Prostate gland (tissue), 2 donors: ENCODE data around the gene TMEM234. TPM values are rescaled to one million over a fixed set of nuclear protein-coding genes. Genes with fewer than 3 reads are reported as not detected.

Experiments used
- DNase-seq: peaks from one replicate; pipeline ENCODE4 v3.0.0-alpha.2; 2019; ENCODE audit warnings: low spot score
- H3K27ac ChIP-seq, 2 donors: fragments of 200-600 bp; sonication (generic); 2 replicates each; pipeline ENCODE4 v1.5.1; 2017 to 2019
- H3K27me3 ChIP-seq: fragments of 200-600 bp; sonication (generic); replicated peaks from 2 replicates; pipeline ENCODE4 v1.5.1; 2019; ENCODE audit not compliant: insufficient read depth
- H3K36me3 ChIP-seq, 2 donors: fragments of 200-600 bp; sonication (generic); 1 replicate in 1 of 2; 2 replicates in 1 of 2; pipeline versions ENCODE4 v1.5.1 to v1.8.1; 2017 to 2019
- H3K4me1 ChIP-seq: fragments of 200-600 bp; sonication (generic); replicated peaks from 2 replicates; pipeline ENCODE4 v1.5.1; 2019
- H3K4me3 ChIP-seq, 2 donors: fragments of 200-600 bp; sonication (generic); 2 replicates each; pipeline ENCODE4 v1.5.1; 2017 to 2019
- H3K9me3 ChIP-seq: fragments of 200-600 bp; sonication (generic); 2 replicates; pipeline ENCODE4 v1.5.1; 2017
- CTCF ChIP-seq, 4 experiments: fragments of 200-600 bp in 2 of 4; fragments of 450-650 bp in 2 of 4; sonication (generic) in 2 of 4; IDR thresholded peaks; 1 replicate in 3 of 4; 2 replicates in 1 of 4; pipeline ENCODE4 v1.5.1; 2016 to 2019; ENCODE audit warnings: antibody characterized with exemption in 4 of 4, mild to moderate bottlenecking in 2 of 4, moderate library complexity in 2 of 4
- POLR2A ChIP-seq: fragments of 450-650 bp; IDR thresholded peaks from one replicate; pipeline ENCODE4 v1.6.1; 2016; ENCODE audit warnings: antibody characterized with exemption, mild to moderate bottlenecking
- POLR2AphosphoS5 ChIP-seq: sonication (generic); formaldehyde crosslinking; IDR thresholded peaks from one replicate; pipeline ENCODE4 v1.6.1; 2017; ENCODE audit warnings: antibody characterized with exemption
- WGBS: methylation state at CpG from one replicate; pipeline ENCODE4 v1.1.5; 2018; 5-methylcytosine and 5-hydroxymethylcytosine counted together
- intact Hi-C: fragments of 100-400 bp; cut with DNase I; formaldehyde crosslinking; loops from one replicate; pipeline ENCODE4 v1.14.2; 2022
- total RNA-seq, 2 donors: library from RNA; depleted of rRNA; stranded (reverse); fragments of >200 nt; gene quantifications; one replicate each; pipeline ENCODE4 v1.1.0, GENCODE V29; 2016

Gene TMEM234
- total RNA-seq, 2 donors from 2014 or later, result 17.9 to 31.7 TPM

- no peaks in the 10 kb centered on the region for H3K36me3 ChIP-seq
- no peaks in the 10 kb centered on the region for H3K9me3 ChIP-seq
- no peak overlapping the region for H3K4me3 ChIP-seq
- intact Hi-C loops, result no loop called here
- 30% methylated on average over 4 of the region's 4 CpGs for WGBS
- no peak for DNase-seq
- TF ChIP-seq POLR2A, result no peak
- no peak for TF ChIP-seq CTCF (IDR thresholded peaks at IDR 0.05)
- TF ChIP-seq POLR2AphosphoS5, result no peak
- H3K27me3 ChIP-seq, result no peaks in the 10 kb centered on the region
- H3K27ac ChIP-seq, result peak overlapping the region in 1 of 2 donors; percentile 81
- no peaks in the 10 kb centered on the region for H3K4me1 ChIP-seq
Observed at GRCh38 chr1:32239337-32239736, 17.2 kb upstream of the TMEM234 start.

- intact Hi-C loops, result no loop called here
- no peak overlapping the region for H3K27ac ChIP-seq
- peaks cover 3 to 9% of the 10 kb centered on the region in 2 donors for H3K36me3 ChIP-seq
- H3K4me1 ChIP-seq, result no peaks in the 10 kb centered on the region
- WGBS, result 78% methylated on average over 7 of the region's 7 CpGs
- DNase-seq, result no peak
- no peak overlapping the region for H3K4me3 ChIP-seq
- H3K9me3 ChIP-seq, result no peaks in the 10 kb centered on the region
- TF ChIP-seq POLR2AphosphoS5 (no peak), POLR2A (no peak), CTCF (IDR thresholded peaks at IDR 0.05) (no peak)
- H3K27me3 ChIP-seq, result no peaks in the 10 kb centered on the region
Observed at GRCh38 chr1:32234792-32235191, 12.6 kb upstream of the TMEM234 start.

DNA sequence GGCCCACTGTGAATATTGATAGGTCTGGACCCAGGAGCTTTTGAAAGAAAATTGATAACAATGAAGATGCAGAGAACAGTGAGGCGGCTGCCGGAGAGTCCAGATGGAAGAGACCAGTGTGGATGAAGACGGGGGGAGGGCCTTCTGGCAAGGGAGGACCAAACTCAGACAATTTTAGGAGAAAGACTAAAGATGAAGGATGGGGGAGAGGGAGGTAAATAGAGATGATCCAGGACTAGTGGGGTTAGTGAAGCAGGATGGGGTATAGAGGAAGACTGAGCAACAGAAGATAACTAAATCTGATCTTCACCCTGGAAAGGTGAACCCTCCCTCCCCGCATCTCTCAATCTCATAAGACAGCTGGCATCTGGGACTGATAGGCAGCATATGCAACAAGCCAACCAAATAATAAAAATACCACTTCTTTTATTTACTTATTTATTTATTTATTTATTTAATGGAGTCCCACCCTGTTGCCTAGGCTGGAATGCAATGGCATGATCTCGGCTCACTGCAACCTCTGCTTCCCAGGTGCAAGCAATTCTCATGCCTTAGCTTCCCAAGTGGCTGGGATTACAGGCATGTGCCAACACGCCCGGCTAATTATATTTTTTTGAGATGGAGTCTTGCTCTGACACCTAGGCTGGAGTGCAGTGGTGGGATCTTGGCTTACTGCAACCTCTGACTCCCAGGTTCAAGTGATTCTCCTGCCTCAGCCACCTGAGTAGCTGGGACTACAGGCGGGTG lies 10.6 kb upstream of the TMEM234 start:
- 82% methylated on average over 8 of the region's 8 CpGs for WGBS
- Histone ChIP-seq H3K4me3 (no peak overlapping the region), H3K27ac (no peak overlapping the region), H3K4me1 (no peaks in the 10 kb centered on the region), H3K27me3 (no peaks in the 10 kb centered on the region), H3K9me3 (no peaks in the 10 kb centered on the region), H3K36me3 (peaks cover 3 to 14% of the 10 kb centered on the region in 2 donors)
- DNase-seq, result no peak
- intact Hi-C loops, result no loop called here
- no peak for TF ChIP-seq POLR2AphosphoS5
- TF ChIP-seq CTCF (IDR thresholded peaks at IDR 0.05), result no peak
- no peak for TF ChIP-seq POLR2A

DNA sequence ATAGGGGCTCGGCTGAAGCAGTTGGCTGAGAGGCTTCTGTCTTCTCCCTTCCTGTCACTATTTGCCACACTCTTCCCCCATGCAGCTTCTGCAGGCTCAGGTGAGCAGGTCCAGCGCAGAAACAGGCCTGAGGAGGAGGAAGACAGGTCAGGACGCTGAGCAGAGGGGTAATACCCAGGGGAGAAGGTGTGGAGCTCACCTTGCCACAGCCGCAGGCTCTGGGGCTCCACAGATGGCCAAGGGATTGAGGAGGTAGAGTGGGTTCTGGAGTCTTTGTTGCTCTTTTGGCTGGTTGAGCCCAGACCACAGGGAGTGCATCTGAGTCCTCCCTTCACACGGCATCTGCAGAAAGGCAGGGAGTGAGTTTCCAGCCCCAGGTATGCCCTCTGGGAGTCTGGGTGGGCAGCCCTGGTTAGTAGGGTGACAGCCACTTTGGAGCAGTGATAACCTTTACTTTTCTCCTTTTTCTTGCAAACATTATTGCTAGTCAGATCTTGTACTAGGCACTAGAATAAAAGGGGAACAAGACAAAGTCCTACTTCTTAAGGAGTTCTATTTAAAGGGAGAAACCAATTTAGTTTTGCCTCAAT lies 9.8 kb upstream of the TMEM234 start:
- peaks cover 3 to 16% of the 10 kb centered on the region in 2 donors for H3K36me3 ChIP-seq
- H3K27me3 ChIP-seq, result no peaks in the 10 kb centered on the region
- intact Hi-C loops, result no loop called here
- no peak overlapping the region for H3K27ac ChIP-seq
- DNase-seq, result no peak
- H3K4me1 ChIP-seq, result no peaks in the 10 kb centered on the region
- WGBS, result 86% methylated on average over 5 of the region's 5 CpGs
- no peaks in the 10 kb centered on the region for H3K9me3 ChIP-seq
- H3K4me3 ChIP-seq, result no peak overlapping the region
- no peak for TF ChIP-seq CTCF (IDR thresholded peaks at IDR 0.05)
- TF ChIP-seq POLR2A, result no peak
- no peak for TF ChIP-seq POLR2AphosphoS5

- DNase-seq, result no peak
- intact Hi-C loops, result loop anchor here (10.0 kb wide), 1 partner anchor 166 kb away; the partner anchor contains the start of gene BSDC1
- Histone ChIP-seq H3K4me1 (peaks cover 4% of the 10 kb centered on the region), H3K36me3 (peaks cover 7 to 27% of the 10 kb centered on the region in 2 donors), H3K27ac (no peak overlapping the region), H3K9me3 (no peaks in the 10 kb centered on the region), H3K4me3 (no peak overlapping the region), H3K27me3 (no peaks in the 10 kb centered on the region)
- 75% methylated on average over 3 of the region's 3 CpGs for WGBS
- TF ChIP-seq CTCF (IDR thresholded peaks at IDR 0.05) (no peak), POLR2A (no peak), POLR2AphosphoS5 (no peak)
Observed at GRCh38 chr1:32228771-32229170, 6.6 kb upstream of the TMEM234 start.
